Limb (tissue), 2 donors: ENCODE results near the gene TCF25.
"Not testable (repeated sequence)": the region's sequence is repeated elsewhere in the genome, so short reads cannot be mapped to it uniquely, and the experiment has no call there.

ENCODE experiments used
- DNase-seq, 2 donors: peaks; one replicate each; pipeline ENCODE4 v3.0.0-alpha.2; 2016; ENCODE audit errors: extremely low spot score in 2 of 2

The TCF25 gene, protein sequence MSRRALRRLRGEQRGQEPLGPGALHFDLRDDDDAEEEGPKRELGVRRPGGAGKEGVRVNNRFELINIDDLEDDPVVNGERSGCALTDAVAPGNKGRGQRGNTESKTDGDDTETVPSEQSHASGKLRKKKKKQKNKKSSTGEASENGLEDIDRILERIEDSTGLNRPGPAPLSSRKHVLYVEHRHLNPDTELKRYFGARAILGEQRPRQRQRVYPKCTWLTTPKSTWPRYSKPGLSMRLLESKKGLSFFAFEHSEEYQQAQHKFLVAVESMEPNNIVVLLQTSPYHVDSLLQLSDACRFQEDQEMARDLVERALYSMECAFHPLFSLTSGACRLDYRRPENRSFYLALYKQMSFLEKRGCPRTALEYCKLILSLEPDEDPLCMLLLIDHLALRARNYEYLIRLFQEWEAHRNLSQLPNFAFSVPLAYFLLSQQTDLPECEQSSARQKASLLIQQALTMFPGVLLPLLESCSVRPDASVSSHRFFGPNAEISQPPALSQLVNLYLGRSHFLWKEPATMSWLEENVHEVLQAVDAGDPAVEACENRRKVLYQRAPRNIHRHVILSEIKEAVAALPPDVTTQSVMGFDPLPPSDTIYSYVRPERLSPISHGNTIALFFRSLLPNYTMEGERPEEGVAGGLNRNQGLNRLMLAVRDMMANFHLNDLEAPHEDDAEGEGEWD

GRCh38 chr16:89873109-89873971 is at the start of gene TCF25:
Gene TCF25, plus strand, starts transcription at chr16:89873592. Its CDS starts 76 bp downstream, at chr16:89873668.
- DNase-seq: peak; percentile 90 to 95

- DNase-seq: not testable (repeated sequence)
Measured at GRCh38 chr16:89823824-89824148, 49.6 kb upstream of the TCF25 start.

- no peak for DNase-seq
Measured at GRCh38 chr16:89826531-89827382, 46.6 kb upstream of the TCF25 start.

DNA sequence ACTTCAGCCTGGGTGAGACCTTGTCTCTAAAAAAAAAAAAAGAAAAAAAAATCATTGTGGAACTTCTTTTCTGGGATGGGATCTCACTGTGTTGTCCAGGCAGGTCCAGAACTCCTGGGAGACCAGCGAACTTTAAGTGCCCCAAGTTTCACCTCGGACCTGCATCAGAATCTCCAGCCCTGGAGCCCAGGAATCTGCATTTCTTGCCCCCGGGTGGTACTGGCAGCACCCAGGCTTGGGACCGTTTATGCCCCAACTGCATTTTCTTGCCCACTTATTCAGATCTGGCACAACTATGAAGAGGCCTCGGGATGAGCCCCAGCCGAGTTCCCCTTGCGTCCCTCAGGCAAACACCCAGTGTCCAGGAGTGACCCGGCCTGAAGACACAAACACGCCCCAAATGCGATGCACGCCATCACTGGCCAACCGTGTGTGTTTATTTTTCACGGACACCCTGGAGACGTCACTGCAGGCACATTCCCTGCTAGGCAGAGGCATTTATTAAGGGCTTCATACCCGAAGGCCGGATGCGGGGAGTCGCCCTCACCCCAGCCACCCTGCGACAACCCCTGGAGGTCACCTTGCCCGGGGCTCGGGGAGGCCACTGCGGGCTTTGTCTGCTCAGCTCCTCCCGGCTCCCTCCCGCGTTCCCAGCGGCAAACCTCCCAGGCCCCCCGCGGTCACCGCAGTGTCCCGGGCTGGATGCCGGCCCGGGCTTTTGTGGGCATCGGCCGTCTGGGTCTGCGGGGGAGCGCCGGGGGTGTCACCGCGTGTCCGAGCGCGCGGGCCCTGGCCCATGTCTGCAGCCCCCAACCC is 45.8 kb upstream of the TCF25 start:
- peak in 1 of 2 donors; percentile 68 for DNase-seq

GRCh38 chr16:89828199-89828869 is 45.1 kb upstream of the TCF25 start, which contains the start of gene SPIRE2:
Gene SPIRE2, plus strand, starts transcription at chr16:89828475. Its CDS starts 76 bp downstream, at chr16:89828551.
- peak; percentile 71 to 87 for DNase-seq

DNA sequence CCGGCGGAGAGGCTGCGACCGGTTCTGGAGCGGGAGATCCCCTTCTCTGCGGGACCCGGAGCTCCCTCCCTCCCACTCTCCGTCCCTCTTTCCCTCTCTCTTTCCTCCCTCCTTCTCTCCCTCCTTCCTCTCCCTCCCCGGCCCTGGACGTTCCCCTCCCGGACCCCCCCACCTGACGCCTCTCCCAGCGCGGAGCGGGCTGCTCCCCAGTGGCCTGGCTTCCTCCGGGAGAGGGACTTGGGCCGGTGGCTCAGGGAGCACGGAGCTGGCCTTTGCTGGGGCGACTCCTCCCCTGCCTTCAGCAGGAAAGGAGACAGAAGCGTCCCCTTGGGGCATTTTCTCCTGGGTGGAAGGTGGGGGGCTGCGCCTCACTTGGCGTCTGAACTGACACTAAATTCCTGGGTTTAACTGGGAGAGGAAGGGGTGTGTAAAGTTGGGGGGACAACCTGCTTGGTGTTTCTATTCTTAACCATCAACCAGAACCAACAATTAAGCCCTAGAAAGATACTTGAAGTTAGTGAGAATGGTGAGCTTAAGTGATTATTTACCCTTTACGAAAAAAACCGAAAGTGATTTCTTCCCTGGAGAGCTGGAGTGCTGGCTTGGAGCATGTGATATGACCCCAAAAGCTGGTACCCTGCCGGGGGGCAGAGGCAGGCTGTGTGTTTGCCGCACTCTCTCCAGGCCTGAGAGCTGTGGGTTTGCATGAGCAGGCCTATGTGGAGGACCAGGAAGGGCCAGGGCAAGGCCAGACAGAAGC is 44.3 kb upstream of the TCF25 start:
- no peak for DNase-seq

DNA sequence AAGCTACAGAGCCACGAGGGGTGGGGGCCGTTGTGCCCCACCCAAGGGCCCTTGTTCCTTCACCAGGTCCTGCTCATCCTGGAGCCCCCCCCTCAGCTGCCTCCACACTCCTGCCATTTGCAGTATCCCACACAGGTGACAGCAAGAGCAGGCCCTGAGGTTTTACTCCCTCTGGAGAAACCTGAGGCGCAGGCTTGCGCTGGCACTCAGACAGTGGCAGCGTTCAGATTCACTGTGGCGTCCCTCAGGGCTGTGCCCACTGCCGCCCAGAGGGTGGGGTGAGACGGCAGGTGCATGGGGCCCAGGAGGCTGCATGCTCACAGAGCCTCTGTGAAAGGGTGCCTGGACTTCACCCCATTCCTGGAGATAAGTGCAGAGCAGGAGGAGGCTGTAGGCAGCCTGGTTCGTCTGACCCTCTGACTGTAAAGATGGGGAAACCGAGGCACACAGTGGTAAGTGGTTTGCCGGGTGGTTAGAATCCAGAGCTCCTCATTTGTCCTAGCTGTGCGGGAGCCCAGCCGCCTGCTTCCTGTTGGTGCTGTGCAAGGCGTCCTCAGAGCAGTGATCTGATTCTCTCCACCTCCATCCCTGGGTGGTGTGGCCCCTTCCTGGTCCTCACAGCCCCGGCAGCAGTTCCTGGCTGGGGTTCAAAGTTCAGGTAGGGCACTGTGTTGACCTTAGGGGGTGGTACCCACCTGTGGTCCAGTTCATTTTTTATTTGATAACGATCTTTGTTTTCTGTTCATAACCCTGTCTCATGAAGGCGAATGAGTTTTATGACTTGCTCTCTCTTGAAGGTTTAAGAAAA is 43.6 kb upstream of the TCF25 start:
- no peak for DNase-seq

GRCh38 chr16:89831810-89832328 is 41.5 kb upstream of the TCF25 start:
- no peak for DNase-seq

DNA sequence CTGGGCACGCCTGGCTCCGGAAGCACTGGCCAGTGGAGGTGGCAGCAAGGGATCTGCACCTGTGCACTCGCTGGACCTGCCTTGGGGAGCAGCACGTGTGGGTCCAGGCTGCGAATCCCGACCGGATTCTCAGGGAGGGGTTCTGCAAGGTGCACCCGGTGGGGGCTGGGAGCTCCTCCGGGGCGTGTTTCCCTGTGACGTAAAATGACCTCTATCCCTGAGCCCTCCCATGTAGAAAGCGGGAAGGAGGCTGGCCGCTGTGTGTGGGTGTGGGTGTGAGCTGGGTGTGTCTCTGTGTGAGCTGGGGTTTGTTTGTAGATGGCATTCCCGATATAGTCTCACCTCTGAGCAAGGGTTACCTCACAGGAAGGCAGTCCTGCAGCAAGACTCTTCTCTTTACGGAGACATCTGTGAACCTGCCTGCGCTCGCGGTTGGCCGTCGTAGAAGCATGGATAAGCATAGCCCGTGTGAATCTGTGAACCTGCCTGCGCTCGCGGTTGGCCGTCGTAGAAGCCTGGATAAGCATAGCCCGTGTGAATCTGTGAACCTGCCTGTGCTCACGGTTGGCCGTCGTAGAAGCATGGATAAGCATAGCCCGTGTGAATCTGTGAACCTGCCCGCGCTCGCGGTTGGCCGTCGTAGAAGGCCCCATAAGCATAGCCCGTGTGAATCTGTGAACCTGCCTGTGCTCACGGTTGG is 39.6 kb upstream of the TCF25 start:
- not testable (repeated sequence) for DNase-seq

- not testable (repeated sequence) for DNase-seq
Measured at GRCh38 chr16:89834813-89835363, 38.5 kb upstream of the TCF25 start.

- not testable (repeated sequence) for DNase-seq
Measured at GRCh38 chr16:89836484-89836883, 36.9 kb upstream of the TCF25 start.

GRCh38 chr16:89837014-89837546 is 36.3 kb upstream of the TCF25 start:
- no peak for DNase-seq

DNA sequence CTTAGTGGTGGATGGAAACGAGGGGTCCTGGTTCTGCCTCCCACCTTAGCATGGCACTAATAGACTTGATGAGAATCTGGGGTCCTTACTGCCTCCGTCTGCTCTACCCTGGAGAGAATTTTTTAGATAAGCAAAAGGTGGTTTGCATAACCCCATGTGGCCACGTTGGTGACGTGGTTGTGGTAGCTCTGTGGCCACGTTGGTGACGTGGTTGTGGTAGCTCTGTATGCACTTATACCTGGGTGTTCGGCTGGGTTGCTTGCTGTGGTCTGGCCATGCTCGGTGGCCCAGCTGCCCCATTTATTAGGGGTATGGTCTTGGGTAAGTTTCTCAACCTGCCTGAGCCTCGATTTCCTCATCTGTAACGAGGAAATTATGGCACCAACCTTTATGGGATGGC is 32.1 kb upstream of the TCF25 start:
- DNase-seq: no peak

DNA sequence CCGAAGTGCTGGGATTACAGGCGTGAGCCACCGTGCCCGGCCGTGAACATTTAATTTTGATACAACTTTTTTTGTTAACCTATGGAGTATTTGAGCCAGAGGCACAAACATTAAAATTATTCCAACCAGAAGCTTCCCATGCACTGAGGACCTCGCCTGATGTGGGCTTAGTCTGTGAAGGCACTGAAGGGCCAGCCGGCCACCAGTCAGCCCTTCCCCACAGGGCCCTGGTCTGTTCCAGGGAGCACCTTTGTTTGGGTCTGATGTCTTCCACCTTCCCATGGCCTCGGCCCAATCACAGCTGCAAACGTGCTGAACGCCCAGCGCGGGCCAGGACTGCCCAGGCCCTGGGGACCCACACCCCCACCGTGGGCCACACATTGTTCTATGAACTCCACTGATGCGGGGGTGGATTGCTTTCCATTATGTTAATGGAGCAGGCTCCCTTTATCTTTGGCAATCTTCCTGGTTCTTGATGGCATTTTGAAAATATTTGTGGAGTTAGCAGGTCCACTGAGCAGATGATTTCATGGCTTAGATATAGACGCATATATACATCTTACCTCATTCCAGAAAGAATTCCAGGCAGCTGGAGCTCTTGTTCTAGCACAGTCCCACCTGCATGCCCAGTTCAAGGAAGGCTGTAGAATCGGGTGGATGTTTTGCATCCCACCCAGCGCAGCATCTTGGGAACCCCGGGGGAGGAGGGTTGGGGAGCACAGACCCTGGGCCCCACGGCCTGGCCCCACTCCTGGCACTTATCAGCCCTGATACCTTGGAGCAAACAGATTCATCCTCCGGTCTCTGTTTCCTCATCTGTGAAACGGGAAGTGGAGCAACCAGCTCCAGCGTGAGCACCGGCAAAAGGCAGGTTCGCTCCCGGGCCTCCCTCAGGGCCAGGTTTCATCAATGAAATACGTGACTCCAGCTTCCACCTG is 30.7 kb upstream of the TCF25 start:
- DNase-seq: no peak
